Measurements from ENCODE around the gene RPA3.
"Not testable (repeated sequence)": the region's sequence is repeated elsewhere in the genome, so short reads cannot be mapped to it uniquely, and the experiment has no call there.

The RPA3 gene

DNA sequence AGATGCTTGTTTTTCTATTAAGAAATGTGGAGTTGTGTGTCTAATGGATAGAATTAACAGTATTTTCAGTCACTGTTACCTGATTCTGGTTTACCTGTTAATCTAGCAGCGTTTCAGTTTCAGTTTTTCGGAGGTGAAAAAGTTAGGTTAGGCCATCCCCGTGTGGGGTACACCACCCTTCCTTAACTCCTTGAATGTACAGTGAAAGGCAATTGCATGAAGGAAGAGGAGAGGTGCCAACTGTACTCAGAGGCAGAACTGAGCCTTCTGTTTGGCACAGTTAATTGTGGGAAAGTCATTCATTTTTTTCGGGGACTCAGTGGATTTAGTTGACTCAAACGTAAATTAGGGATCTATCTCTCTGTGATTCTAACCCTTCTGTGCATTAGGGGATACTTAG, 35.5 kb downstream of the RPA3 start:
- no peaks in the 10 kb centered on the region for H3K9me3 ChIP-seq (ENCODE audit: insufficient read depth, low read length)
- no peaks in the 10 kb centered on the region for H3K27me3 ChIP-seq (ENCODE audit: low read depth, low read length)
- H3K79me2 ChIP-seq (ENCODE audit: low read length), result no peaks in the 10 kb centered on the region
- TF ChIP-seq, protein P1, sequence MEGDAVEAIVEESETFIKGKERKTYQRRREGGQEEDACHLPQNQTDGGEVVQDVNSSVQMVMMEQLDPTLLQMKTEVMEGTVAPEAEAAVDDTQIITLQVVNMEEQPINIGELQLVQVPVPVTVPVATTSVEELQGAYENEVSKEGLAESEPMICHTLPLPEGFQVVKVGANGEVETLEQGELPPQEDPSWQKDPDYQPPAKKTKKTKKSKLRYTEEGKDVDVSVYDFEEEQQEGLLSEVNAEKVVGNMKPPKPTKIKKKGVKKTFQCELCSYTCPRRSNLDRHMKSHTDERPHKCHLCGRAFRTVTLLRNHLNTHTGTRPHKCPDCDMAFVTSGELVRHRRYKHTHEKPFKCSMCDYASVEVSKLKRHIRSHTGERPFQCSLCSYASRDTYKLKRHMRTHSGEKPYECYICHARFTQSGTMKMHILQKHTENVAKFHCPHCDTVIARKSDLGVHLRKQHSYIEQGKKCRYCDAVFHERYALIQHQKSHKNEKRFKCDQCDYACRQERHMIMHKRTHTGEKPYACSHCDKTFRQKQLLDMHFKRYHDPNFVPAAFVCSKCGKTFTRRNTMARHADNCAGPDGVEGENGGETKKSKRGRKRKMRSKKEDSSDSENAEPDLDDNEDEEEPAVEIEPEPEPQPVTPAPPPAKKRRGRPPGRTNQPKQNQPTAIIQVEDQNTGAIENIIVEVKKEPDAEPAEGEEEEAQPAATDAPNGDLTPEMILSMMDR (IDR thresholded peaks at IDR 0.05; ENCODE audit: low read depth, low read length), result no peak
- TF ChIP-seq EZH2phosphoT487 (IDR thresholded peaks at IDR 0.05; ENCODE audit: low read depth), result no peak
- H3K4me1 ChIP-seq (ENCODE audit: low read length), result peaks cover 12% of the 10 kb centered on the region
- no peak overlapping the region for H3K27ac ChIP-seq (ENCODE audit: low read length)
- H2AFZ ChIP-seq (ENCODE audit: low read depth, low read length), result no peak overlapping the region
- no peak overlapping the region for H3K9ac ChIP-seq (ENCODE audit: low read length)
- no peak overlapping the region for H3K4me3 ChIP-seq (ENCODE audit: low read length)
- no peaks in the 10 kb centered on the region for H4K20me1 ChIP-seq (ENCODE audit: insufficient read depth, low read length)
- peak overlapping the region; percentile 24; the same call in 1 of the 2 replicates for H3K4me2 ChIP-seq (ENCODE audit: low read length)
- no peaks in the 10 kb centered on the region for H3K36me3 ChIP-seq (replicated peaks; ENCODE audit: low read depth, low read length)

DNA sequence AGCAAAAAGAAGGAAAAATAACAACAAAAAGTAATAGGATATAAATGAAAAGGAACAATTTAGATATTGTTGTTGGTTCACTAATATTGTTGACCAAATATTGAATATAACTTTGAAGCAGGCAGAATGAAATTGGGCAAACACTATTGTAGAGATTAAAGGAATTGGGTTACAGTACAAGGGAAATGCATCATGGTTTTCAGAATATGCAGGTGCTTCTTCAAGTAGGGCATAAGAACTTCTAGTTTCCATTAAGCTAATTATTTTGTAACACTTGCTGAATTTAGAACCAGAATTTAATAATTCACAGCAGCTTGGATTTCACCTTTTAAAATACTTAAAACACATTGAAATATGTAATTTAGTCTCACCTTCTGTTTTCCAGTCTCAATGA, 36.5 kb downstream of the RPA3 start:
- Histone ChIP-seq H2AFZ (ENCODE audit: low read depth, low read length) (no peak overlapping the region), H3K27ac (ENCODE audit: low read length) (no peak overlapping the region), H3K9me3 (ENCODE audit: insufficient read depth, low read length) (no peaks in the 10 kb centered on the region), H3K27me3 (ENCODE audit: low read depth, low read length) (no peaks in the 10 kb centered on the region), H3K4me1 (ENCODE audit: low read length) (peaks cover 12% of the 10 kb centered on the region), H4K20me1 (ENCODE audit: insufficient read depth, low read length) (no peaks in the 10 kb centered on the region), H3K4me2 (ENCODE audit: low read length) (no peak overlapping the region), H3K9ac (ENCODE audit: low read length) (no peak overlapping the region), H3K4me3 (ENCODE audit: low read length) (no peak overlapping the region), H3K36me3 (replicated peaks; ENCODE audit: low read depth, low read length) (no peaks in the 10 kb centered on the region), H3K79me2 (ENCODE audit: low read length) (no peaks in the 10 kb centered on the region)
- no peak for TF ChIP-seq EZH2phosphoT487 (IDR thresholded peaks at IDR 0.05; ENCODE audit: low read depth)
- TF ChIP-seq, protein P1 (IDR thresholded peaks at IDR 0.05; ENCODE audit: low read depth, low read length), result no peak

DNA sequence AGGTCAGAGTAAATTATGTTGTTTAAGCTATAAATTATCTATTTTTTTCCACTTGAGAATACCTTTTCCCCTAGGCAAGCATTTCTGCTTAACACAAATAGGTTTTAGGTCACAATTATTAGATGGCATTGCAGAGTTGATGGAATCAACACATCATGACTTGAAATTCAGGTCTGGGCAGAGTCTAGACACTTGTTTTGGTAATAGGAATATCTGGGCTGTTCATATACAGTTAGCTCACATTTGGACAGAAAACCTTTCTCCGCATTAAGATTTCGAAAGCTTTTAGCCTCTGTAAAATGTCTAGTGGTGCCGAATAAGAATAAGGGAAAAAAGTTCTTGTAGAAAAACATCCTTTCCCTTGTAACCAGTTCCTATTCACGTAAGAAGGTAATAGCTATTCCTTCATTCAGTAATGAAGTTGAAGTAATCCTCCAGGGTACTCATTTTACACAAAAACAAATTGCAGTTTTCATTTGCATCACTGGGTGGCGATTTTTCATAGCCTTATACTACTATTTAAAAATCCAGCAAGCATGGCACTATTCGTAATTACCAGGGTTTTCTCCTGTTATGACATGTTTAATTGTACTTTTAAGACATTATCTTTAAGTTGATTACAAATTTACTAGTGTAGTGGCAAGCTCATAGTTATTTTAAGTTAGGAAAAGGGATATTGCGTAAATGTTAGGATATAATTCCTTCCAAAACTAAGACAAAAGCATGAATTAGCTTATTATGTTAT, 37.0 kb downstream of the RPA3 start:
- TF ChIP-seq, protein P1 (IDR thresholded peaks at IDR 0.05; ENCODE audit: low read depth, low read length), result peak; percentile 67
- no peak for TF ChIP-seq EZH2phosphoT487 (IDR thresholded peaks at IDR 0.05; ENCODE audit: low read depth)
- Histone ChIP-seq H3K4me1 (ENCODE audit: low read length) (peaks cover 12% of the 10 kb centered on the region), H4K20me1 (ENCODE audit: insufficient read depth, low read length) (no peaks in the 10 kb centered on the region), H3K27me3 (ENCODE audit: low read depth, low read length) (no peaks in the 10 kb centered on the region), H3K36me3 (replicated peaks; ENCODE audit: low read depth, low read length) (no peaks in the 10 kb centered on the region), H3K4me3 (ENCODE audit: low read length) (peak overlapping the region; percentile 20; the same call in 1 of the 2 replicates), H3K4me2 (ENCODE audit: low read length) (peak overlapping the region; percentile 58), H2AFZ (ENCODE audit: low read depth, low read length) (no peak overlapping the region), H3K27ac (ENCODE audit: low read length) (no peak overlapping the region), H3K79me2 (ENCODE audit: low read length) (no peaks in the 10 kb centered on the region), H3K9me3 (ENCODE audit: insufficient read depth, low read length) (no peaks in the 10 kb centered on the region), H3K9ac (ENCODE audit: low read length) (no peak overlapping the region)

- H3K4me2 ChIP-seq (ENCODE audit: low read length); H2AFZ ChIP-seq (ENCODE audit: low read depth, low read length); H3K27ac ChIP-seq (ENCODE audit: low read length); H3K9me3 ChIP-seq (ENCODE audit: insufficient read depth, low read length); H3K4me3 ChIP-seq (ENCODE audit: low read length); H4K20me1 ChIP-seq (ENCODE audit: insufficient read depth, low read length); H3K79me2 ChIP-seq (ENCODE audit: low read length); H3K36me3 ChIP-seq (replicated peaks; ENCODE audit: low read depth, low read length); H3K27me3 ChIP-seq (ENCODE audit: low read depth, low read length); H3K9ac ChIP-seq (ENCODE audit: low read length): not testable (repeated sequence)
- peaks cover 12% of the 10 kb centered on the region for H3K4me1 ChIP-seq (ENCODE audit: low read length)
These were observed 38.8 kb downstream of the RPA3 start for GRCh38 chr7:7679640-7680039.

Measured in OCI-LY3 (cell line).